H1 (cell line): ENCODE data around the gene AP4B1. TPM values are rescaled to one million over a fixed set of nuclear protein-coding genes. Genes with fewer than 3 reads are reported as not detected.
A peak's percentile ranks its signal among the peaks of the same experiment; 100 is the strongest.

ENCODE experiments used
- ASH2L ChIP-seq: fragments of 200-600, 300-600 bp; sonication (generic); IDR thresholded peaks from one replicate; pipeline ENCODE4 v1.7.1; 2017; ENCODE audit warnings: low read length
- BACH1 ChIP-seq: IDR thresholded peaks from 2 replicates; pipeline ENCODE4 v1.6.1; 2012; ENCODE audit warnings: low read length, improper control_type of control experiment
- BCL11A ChIP-seq, 2 experiments: IDR thresholded peaks; one replicate each; pipeline ENCODE4 v1.6.1; 2011; ENCODE audit warnings: low read depth in 2 of 2, low read length in 2 of 2, mild to moderate bottlenecking in 2 of 2
- CREB1 ChIP-seq: IDR thresholded peaks from 2 replicates; pipeline ENCODE4 v1.6.1; 2012; ENCODE audit warnings: inconsistent platforms
- E2F6 ChIP-seq: IDR thresholded peaks from 2 replicates; pipeline ENCODE4 v1.6.1; 2012; ENCODE audit warnings: inconsistent platforms
- EGR1 ChIP-seq: IDR thresholded peaks from 2 replicates; pipeline ENCODE4 v1.6.1; 2011; ENCODE audit warnings: low read depth, low read length, borderline replicate concordance
- JUND ChIP-seq: IDR thresholded peaks from 2 replicates; pipeline ENCODE4 v1.6.1; 2011; ENCODE audit warnings: mild to moderate bottlenecking, improper control_type of control experiment, low read length
- KDM5A ChIP-seq: fragments of 200-600 bp; IDR thresholded peaks from 2 replicates; pipeline ENCODE4 v1.7.1; 2012; ENCODE audit warnings: mild to moderate bottlenecking, low read length, inconsistent platforms, mixed read lengths
- RAD21 ChIP-seq, 2 experiments: IDR thresholded peaks in 1 of 2; conservative IDR thresholded peaks in 1 of 2; 2 replicates each; pipeline ENCODE4 v1.6.1; 2011; ENCODE audit warnings: low read depth in 2 of 2, low read length in 2 of 2, improper control_type of control experiment in 1 of 2, inconsistent platforms in 1 of 2, mild to moderate bottlenecking in 1 of 2, moderate library complexity in 1 of 2
- RBBP5 ChIP-seq: IDR thresholded peaks from 2 replicates; pipeline ENCODE4 v1.7.1; 2012; ENCODE audit warnings: low read depth, mild to moderate bottlenecking, inconsistent platforms, low read length, moderate library complexity, borderline replicate concordance
- SIRT6 ChIP-seq: IDR thresholded peaks from one replicate; pipeline ENCODE4 v1.7.1; 2012; ENCODE audit warnings: low read length, inconsistent platforms
- SP1 ChIP-seq: IDR thresholded peaks from 2 replicates; pipeline ENCODE4 v1.6.1; 2011; ENCODE audit warnings: low read depth, low read length
- TAF1 ChIP-seq: IDR thresholded peaks from 2 replicates; pipeline ENCODE4 v1.6.1; 2011; ENCODE audit warnings: mild to moderate bottlenecking, low read depth, low read length
- TBP ChIP-seq: IDR thresholded peaks from 2 replicates; pipeline ENCODE4 v1.6.1; 2011; ENCODE audit warnings: low read depth, low read length, improper control_type of control experiment
- polyA plus RNA-seq, 7 experiments: library from polyadenylated mRNA; depleted of rRNA in 3 of 7; stranded (reverse) in 5 of 7; unstranded in 2 of 7; fragments of >200 nt in 5 of 7; fragments of 200-250 nt in 2 of 7; gene quantifications; 1 replicate in 5 of 7; 2 replicates in 1 of 7; 4 replicates in 1 of 7; pipeline versions ENCODE4 v1.2.1 to v1.2.3, GENCODE V29; 2011 to 2013; ENCODE audit warnings: missing spikeins in 2 of 7, mixed read lengths in 2 of 7
- total RNA-seq: library from RNA; stranded (reverse); fragmentation: NEBNext Ultra II Directional; extraction: Animal tissue kit (Norgen Biotek cat#: 25700); gene quantifications from 2 replicates; pipeline ENCODE4 v1.2.1, GENCODE V29; 2021
- TF ChIP-seq, protein P1 (sequence below): IDR thresholded peaks from 2 replicates; pipeline ENCODE4 v1.6.1; 2012; ENCODE audit warnings: inconsistent platforms
- TF ChIP-seq, protein P2 (sequence below), 3 experiments: IDR thresholded peaks; 1 replicate in 2 of 3; 2 replicates in 1 of 3; pipeline versions ENCODE4 v1.5.1 to v1.6.1; 2011; ENCODE audit warnings: low read length in 3 of 3, mild to moderate bottlenecking in 3 of 3, inconsistent platforms in 2 of 3, low read depth in 1 of 3, moderate library complexity in 1 of 3; ENCODE audit not compliant: insufficient read depth in 1 of 3; ENCODE audit errors: control extremely low read depth in 1 of 3

The AP4B1 gene
- total and polyA plus RNA-seq, 2 of the 8 experiments (the other 6 are each of a cell fraction or from before 2014, with no cell fraction given), result 8.9 to 9.0 TPM

GRCh38 chr1:113905435-113905861 is 849 bp upstream of the AP4B1 start (continued):
- TF ChIP-seq ASH2L (peak; percentile 87), EGR1 (no peak), RAD21 (IDR thresholded peaks at IDR 0.05 in 1 of 2, conservative IDR thresholded peaks at IDR 0.05 in 1 of 2; ENCODE audit: low read depth in 2 of 2, low read length in 2 of 2) (no peak), BCL11A (IDR thresholded peaks at IDR 0.05; ENCODE audit: low read depth in 2 of 2, low read length in 2 of 2) (no peak), RBBP5 (peak; percentile 13; the same call in 1 of the 2 replicates), TBP (0 out of 2 replicates have a peak, but pooled peaks have one; percentile 8), KDM5A (no peak), SP1 (no peak), E2F6 (no peak), CREB1 (no peak), TAF1 (0 out of 2 replicates have a peak, but pooled peaks have one; percentile 9), SIRT6 (no peak), JUND (no peak), BACH1 (no peak; the same call in 1 of the 2 replicates)
- TF ChIP-seq, protein P1, sequence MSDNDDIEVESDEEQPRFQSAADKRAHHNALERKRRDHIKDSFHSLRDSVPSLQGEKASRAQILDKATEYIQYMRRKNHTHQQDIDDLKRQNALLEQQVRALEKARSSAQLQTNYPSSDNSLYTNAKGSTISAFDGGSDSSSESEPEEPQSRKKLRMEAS, result no peak
- TF ChIP-seq, protein P2, sequence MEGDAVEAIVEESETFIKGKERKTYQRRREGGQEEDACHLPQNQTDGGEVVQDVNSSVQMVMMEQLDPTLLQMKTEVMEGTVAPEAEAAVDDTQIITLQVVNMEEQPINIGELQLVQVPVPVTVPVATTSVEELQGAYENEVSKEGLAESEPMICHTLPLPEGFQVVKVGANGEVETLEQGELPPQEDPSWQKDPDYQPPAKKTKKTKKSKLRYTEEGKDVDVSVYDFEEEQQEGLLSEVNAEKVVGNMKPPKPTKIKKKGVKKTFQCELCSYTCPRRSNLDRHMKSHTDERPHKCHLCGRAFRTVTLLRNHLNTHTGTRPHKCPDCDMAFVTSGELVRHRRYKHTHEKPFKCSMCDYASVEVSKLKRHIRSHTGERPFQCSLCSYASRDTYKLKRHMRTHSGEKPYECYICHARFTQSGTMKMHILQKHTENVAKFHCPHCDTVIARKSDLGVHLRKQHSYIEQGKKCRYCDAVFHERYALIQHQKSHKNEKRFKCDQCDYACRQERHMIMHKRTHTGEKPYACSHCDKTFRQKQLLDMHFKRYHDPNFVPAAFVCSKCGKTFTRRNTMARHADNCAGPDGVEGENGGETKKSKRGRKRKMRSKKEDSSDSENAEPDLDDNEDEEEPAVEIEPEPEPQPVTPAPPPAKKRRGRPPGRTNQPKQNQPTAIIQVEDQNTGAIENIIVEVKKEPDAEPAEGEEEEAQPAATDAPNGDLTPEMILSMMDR (IDR thresholded peaks at IDR 0.05; ENCODE audit: control extremely low read depth in 1 of 3, insufficient read depth in 1 of 3, low read depth in 1 of 3, low read length in 3 of 3), result no peak
